ENCODE results near the gene CCT2. TPM values are rescaled to one million over a fixed set of nuclear protein-coding genes. Genes with fewer than 3 reads are reported as not detected.
A peak's percentile ranks its signal among the peaks of the same experiment; 100 is the strongest.
"Not testable (repeated sequence)": the region's sequence is repeated elsewhere in the genome, so short reads cannot be mapped to it uniquely, and the experiment has no call there.

CCT2 gene
- total RNA-seq, 2 donors from 2014 or later, result 178 to 384 TPM

DNA sequence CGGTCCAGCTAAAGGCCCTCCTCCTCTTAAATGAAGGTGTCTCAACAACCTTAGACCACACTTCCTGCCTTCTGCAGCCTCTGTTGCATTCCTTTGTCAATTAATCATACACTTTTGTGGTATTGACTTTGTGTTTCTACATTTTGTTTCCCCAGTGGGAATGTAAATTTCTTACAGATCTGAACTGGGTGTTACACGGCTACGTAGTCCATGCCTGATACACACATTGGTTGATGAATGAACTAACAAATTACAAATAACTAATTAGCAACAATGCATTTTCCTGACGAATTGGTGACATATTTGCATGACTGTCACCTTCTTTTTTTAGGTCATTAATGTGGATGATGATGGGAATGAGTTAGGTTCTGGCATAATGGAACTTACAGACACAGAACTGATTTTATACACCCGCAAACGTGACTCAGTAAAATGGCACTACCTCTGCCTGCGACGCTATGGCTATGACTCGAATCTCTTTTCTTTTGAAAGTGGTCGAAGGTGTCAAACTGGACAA, 15.2 kb upstream of the CCT2 start:
- H3K9me3 Mint-ChIP-seq, result no peaks in the 10 kb centered on the region
- H3K36me3 Mint-ChIP-seq (ENCODE audit: low read depth), result peaks cover 65% of the 10 kb centered on the region
- ATAC-seq (replicated peaks), result no peak
- H3K4me3 Mint-ChIP-seq, result no peak overlapping the region
- peak overlapping the region; percentile 40 for H3K27ac Mint-ChIP-seq
- no peaks in the 10 kb centered on the region for H3K27me3 Mint-ChIP-seq
- H3K4me1 Mint-ChIP-seq, result peaks cover 5% of the 10 kb centered on the region

DNA sequence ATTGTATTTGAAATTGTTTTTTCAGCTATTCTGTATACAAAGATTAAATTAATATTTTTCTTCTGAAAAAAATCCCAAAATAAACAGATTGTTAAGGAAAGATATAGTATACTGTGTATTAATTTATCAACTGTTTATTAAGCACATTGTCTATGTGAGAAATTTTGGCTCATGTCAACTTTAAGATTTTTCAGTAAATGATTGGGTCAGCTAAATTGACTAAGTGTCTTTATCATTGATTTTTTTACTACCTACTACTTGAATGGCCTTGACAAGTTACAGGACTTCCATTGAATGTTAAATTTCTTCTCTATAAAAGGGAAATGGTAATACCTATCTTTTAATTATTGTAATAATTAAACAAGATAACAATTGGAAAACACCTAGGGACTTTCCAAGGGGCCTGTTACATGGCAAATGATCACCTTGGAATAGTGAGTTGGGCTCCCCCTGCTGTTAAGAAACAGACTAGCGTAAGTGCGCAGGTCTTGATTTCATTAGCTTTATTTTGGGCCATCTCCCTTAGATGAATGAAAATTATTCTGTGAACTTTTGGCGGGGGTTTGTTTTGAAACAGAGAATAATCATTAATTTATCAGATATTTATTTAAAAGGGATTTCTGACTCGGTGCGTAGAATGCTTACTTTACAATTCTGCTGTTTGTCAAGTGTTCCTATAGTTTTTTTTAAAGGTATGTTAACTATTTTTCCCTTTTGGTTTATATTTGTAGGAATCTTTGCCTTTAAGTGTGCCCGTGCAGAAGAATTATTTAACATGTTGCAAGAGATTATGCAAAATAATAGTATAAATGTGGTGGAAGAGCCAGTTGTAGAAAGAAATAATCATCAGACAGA, 14.5 kb upstream of the CCT2 start:
- Mint-ChIP-seq H3K27me3 (no peaks in the 10 kb centered on the region), H3K27ac (peak overlapping the region; percentile 58), H3K36me3 (ENCODE audit: low read depth) (peaks cover 73% of the 10 kb centered on the region), H3K4me1 (peaks cover 5% of the 10 kb centered on the region), H3K4me3 (no peak overlapping the region), H3K9me3 (no peaks in the 10 kb centered on the region)
- ATAC-seq (replicated peaks), result peak; percentile 74

DNA sequence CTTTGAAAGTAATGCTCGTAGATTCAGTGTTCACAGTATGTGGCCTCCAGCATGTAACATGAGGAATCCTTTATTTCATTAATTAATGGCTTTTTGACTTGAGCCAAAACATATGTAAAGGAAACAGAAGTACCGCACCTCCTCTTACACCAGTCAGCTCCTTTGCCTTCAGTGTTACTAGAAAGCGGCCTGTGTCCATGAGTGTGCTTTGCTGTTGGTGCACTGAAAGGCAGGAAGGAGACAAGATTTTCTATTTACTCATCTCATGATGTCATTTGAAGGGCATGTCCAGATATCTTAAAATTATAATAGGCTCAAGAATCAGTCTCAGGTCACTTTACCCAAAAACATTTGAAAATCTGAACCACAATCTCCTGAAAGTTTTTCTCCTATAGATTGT, 9.9 kb upstream of the CCT2 start:
- Mint-ChIP-seq H3K4me3 (no peak overlapping the region), H3K4me1 (no peaks in the 10 kb centered on the region), H3K27me3 (no peaks in the 10 kb centered on the region), H3K36me3 (ENCODE audit: low read depth) (peaks cover 55% of the 10 kb centered on the region), H3K27ac (no peak overlapping the region), H3K9me3 (no peaks in the 10 kb centered on the region)
- ATAC-seq (replicated peaks), result no peak

DNA sequence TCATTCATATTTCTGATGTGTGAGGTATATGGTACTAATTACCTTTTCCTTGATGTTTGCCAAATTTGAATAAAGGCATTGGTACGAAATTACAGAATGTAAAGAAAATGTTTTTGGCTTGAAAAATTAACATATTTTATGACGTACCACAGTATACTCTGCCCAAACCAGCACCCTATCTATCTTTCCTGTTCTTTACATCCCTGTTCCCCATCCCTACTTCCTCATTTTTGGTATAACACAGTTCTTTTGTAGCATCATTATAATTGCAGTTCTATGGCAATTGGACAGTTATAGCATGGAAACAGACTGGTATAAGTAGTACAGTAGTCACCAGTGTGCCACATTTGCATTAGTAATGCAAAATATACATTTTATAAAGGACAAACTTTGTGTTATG, 7.0 kb upstream of the CCT2 start:
- H3K9me3 Mint-ChIP-seq, result no peaks in the 10 kb centered on the region
- H3K27ac Mint-ChIP-seq, result no peak overlapping the region
- H3K36me3 Mint-ChIP-seq (ENCODE audit: low read depth), result peaks cover 29% of the 10 kb centered on the region
- H3K27me3 Mint-ChIP-seq, result no peaks in the 10 kb centered on the region
- no peak for ATAC-seq (replicated peaks)
- H3K4me1 Mint-ChIP-seq, result no peaks in the 10 kb centered on the region
- H3K4me3 Mint-ChIP-seq, result no peak overlapping the region

DNA sequence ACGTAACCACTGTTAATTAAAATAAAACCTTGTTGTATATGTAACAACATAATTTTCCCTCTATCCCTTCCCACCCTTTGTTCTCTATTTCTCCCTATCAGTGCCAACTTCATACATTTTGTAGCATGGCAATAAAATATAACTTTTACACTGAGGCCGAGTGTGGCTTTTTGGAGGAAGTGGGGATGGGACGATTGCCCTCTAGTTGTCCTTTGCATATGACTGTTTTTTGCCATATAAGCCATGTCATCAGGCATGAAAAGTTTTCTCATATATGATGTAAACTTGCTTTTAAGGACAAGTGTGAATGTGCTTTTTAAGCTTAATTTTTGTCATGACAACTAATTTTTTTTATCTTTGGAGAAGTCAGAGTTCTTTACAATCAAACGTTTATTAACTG, 6.2 kb upstream of the CCT2 start:
- no peak for ATAC-seq (replicated peaks)
- peaks cover 22% of the 10 kb centered on the region for H3K36me3 Mint-ChIP-seq (ENCODE audit: low read depth)
- no peaks in the 10 kb centered on the region for H3K4me1 Mint-ChIP-seq
- no peaks in the 10 kb centered on the region for H3K9me3 Mint-ChIP-seq
- H3K27me3 Mint-ChIP-seq, result no peaks in the 10 kb centered on the region
- no peak overlapping the region for H3K4me3 Mint-ChIP-seq
- no peak overlapping the region for H3K27ac Mint-ChIP-seq

DNA sequence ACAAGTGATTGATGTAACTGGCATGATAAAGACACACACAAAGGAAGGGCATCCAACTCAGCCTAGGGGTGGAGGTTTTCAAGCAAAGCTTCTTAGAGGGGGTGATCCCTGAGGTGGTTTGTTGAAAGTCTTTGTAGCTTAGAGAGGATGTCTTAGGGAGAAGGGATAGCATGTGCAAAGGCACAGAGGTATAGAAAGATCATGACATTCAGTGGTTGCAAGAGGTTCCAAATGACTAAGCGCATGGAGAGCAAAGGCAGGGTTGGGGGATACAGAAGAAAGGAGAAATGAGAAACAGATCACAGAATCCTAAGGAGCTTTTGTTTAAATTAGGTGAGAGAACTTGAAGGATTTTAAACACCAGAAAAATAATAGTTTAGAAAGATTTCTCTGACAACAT, 5.2 kb upstream of the CCT2 start:
- no peak for ATAC-seq (replicated peaks)
- no peak overlapping the region for H3K4me3 Mint-ChIP-seq
- no peaks in the 10 kb centered on the region for H3K27me3 Mint-ChIP-seq
- no peaks in the 10 kb centered on the region for H3K4me1 Mint-ChIP-seq
- H3K9me3 Mint-ChIP-seq, result no peaks in the 10 kb centered on the region
- no peak overlapping the region for H3K27ac Mint-ChIP-seq
- H3K36me3 Mint-ChIP-seq (ENCODE audit: low read depth), result peaks cover 11% of the 10 kb centered on the region

DNA sequence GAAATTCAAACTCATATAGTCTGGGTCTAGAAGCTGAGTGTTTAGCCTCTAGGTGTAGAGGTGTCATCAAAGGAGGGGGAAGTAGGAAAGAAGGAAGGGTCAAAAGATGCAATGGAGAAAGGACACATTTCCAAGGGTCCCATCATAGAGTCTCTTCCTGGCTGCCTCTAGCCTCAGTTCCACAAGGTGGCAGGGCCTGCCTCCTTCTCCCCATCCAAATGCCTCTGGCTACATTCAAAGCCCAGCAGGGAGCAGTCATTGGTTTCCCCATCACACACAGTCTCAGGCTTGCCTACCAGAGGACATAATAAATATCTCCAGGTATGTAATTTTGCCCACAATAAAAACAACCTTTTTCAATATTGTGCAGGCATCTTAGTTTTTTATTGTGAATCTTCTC, 2.1 kb upstream of the CCT2 start:
- no peaks in the 10 kb centered on the region for H3K4me1 Mint-ChIP-seq
- peaks cover 30% of the 10 kb centered on the region for H3K36me3 Mint-ChIP-seq (ENCODE audit: low read depth)
- no peaks in the 10 kb centered on the region for H3K9me3 Mint-ChIP-seq
- no peak overlapping the region for H3K4me3 Mint-ChIP-seq
- no peak overlapping the region for H3K27ac Mint-ChIP-seq
- no peaks in the 10 kb centered on the region for H3K27me3 Mint-ChIP-seq
- no peak for ATAC-seq (replicated peaks)

DNA sequence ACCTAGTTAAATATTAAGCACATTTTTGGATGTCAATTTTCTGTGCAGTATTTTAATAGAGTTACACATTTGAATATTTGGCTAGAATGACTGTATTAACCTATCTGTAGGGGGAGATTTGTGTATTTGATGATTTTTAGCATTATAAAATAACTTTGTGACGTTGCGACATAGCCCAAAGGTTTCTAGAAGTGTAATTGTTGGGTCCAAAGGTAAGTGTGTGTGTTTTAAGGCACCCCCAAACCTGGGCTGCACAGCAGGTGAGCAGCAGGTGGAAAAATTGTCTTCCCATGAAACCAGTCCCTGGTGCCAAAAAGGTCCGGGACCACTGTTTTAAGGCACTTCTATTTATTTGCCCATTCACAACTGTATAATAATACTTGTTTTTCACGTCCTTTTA, 3.3 kb downstream of the CCT2 start:
- H3K9me3 Mint-ChIP-seq, result no peaks in the 10 kb centered on the region
- no peak for ATAC-seq (replicated peaks)
- no peak overlapping the region for H3K4me3 Mint-ChIP-seq
- H3K36me3 Mint-ChIP-seq (ENCODE audit: low read depth), result peaks cover 84% of the 10 kb centered on the region
- no peak overlapping the region for H3K27ac Mint-ChIP-seq
- no peaks in the 10 kb centered on the region for H3K4me1 Mint-ChIP-seq
- no peaks in the 10 kb centered on the region for H3K27me3 Mint-ChIP-seq

DNA sequence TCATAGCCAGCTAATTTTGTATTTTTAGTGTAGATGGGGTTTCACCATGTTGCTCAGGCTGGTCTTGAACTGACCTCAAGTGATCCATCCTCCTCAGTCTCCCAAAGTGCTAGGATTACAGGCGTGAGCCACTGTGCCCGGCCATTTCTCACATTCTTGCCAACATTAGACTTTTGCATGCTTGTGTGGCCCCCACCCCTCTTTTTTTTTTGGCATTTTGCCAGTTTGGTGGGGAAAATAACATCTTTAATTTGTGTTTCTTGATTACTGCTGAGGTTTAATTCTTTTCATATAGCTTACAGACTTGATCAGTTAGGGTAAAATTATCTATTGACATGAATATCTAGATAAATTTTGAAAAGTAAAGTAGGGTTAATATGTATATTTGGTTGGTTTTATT, 3.8 kb downstream of the CCT2 start:
- no peak overlapping the region for H3K4me3 Mint-ChIP-seq
- H3K9me3 Mint-ChIP-seq, result no peaks in the 10 kb centered on the region
- no peak overlapping the region for H3K27ac Mint-ChIP-seq
- H3K36me3 Mint-ChIP-seq (ENCODE audit: low read depth), result peaks cover 89% of the 10 kb centered on the region
- H3K27me3 Mint-ChIP-seq, result no peaks in the 10 kb centered on the region
- H3K4me1 Mint-ChIP-seq, result peaks cover 4% of the 10 kb centered on the region
- ATAC-seq (replicated peaks), result no peak

DNA sequence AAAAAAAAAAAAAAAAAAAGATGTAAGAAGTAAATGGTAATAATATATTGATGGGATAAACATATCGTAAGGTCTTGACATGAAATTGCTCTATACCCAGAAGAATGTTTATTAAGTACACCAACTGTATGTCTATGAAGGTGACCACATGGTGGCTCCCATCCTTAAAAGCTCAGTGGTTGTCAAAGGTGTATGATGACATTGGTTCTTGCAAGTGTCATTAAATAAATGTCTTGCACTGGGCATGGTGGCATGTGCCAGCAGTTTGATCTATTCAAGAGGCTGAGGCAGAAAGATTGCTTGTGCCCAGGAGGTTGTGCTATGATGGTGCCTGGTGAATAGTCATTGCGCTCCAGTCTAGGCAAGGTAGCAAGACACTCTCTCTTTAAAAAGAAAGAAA, 10.4 kb downstream of the CCT2 start:
- Mint-ChIP-seq H3K36me3 (ENCODE audit: low read depth) (peaks cover 97% of the 10 kb centered on the region), H3K27ac (peak overlapping the region; percentile 39), H3K27me3 (no peaks in the 10 kb centered on the region), H3K9me3 (no peaks in the 10 kb centered on the region), H3K4me3 (no peak overlapping the region), H3K4me1 (peaks cover 4% of the 10 kb centered on the region)
- ATAC-seq (replicated peaks), result no peak

DNA sequence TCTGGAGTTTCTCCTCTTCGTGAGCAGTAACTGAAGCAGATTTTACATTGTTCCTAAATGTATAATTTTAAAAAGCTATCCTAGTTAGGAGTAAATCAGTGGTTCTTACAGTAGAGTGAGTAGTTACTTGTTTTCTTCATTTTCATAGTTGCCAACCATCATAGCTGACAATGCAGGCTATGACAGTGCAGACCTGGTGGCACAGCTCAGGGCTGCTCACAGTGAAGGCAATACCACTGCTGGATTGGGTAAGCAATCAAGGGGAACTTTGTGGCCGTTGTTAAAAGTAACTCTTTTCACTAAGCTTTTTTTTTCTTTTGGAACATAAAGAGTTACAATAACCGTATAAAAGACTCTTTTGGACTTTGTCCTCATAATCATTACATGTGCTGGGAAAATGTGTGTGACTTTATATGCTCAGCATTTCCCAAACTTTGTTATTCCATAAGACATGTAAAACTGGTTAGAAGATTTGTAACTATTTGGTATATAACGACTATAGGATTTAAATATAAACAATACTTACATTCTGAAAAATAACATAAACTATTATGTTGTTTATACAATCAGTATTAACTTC, 13.0 kb downstream of the CCT2 start:
- H3K36me3 Mint-ChIP-seq (ENCODE audit: low read depth), result peaks cover 97% of the 10 kb centered on the region
- H3K4me3 Mint-ChIP-seq, result no peak overlapping the region
- H3K27me3 Mint-ChIP-seq, result no peaks in the 10 kb centered on the region
- peaks cover 4% of the 10 kb centered on the region for H3K4me1 Mint-ChIP-seq
- H3K27ac Mint-ChIP-seq, result peak overlapping the region; percentile 47
- H3K9me3 Mint-ChIP-seq, result no peaks in the 10 kb centered on the region
- ATAC-seq (replicated peaks), result no peak

DNA sequence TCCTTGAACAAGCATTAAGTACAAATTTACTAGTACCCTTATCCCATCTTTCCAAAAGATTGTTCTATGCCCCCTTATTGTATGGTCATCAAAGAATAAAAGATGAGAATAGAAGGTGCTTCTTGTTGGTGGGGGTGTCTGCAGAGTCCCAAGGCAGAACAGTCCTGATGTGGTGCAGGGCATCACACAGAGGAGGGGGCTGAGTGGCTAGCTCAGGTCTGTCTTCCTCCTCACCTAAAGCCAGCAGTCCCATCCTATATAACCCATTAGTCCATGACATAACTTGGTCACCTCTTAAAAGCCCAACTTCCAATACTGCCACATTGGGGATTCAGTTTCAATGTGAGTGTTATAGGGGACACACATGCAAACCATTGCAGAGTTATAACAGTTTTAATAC, 15.5 kb downstream of the CCT2 start:
- H3K36me3 Mint-ChIP-seq (ENCODE audit: low read depth), result peaks cover 75% of the 10 kb centered on the region
- no peak overlapping the region for H3K27ac Mint-ChIP-seq
- H3K9me3 Mint-ChIP-seq, result no peaks in the 10 kb centered on the region
- no peaks in the 10 kb centered on the region for H3K4me1 Mint-ChIP-seq
- no peak for ATAC-seq (replicated peaks)
- no peaks in the 10 kb centered on the region for H3K27me3 Mint-ChIP-seq
- no peak overlapping the region for H3K4me3 Mint-ChIP-seq

DNA sequence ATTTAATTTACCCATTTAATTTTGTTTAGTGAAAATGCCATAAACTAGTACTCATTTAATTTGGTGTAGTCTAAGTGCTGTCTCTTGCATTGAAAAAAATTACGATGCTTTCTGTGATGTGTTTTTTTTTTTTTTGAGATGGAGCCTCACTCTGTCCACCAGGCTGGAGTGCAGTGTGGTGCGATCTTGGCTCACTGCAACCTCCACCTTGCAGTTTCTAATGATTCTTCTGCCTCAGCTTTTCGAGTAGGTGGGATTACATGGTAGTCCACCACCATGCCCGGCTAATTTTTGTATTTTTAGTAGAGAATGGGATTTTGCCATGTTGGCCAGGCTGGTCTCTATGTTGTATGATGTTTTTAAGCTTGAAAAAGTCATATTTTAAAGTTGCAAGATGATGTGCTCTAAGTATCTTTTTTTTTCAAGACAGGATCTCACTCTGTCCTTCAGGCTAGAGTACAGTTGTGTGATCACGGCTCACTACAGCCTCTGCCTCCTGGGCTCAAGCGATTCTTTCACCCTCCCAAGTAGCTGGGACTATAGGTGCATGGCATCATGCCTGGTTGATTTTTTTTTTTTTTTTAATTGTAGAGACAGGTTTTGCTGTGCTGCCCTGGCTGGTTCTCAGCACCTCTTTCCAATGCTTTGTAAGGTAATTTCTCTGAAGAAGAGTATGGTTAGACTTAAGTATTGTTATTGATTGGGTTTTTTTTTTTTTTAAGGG, 16.9 kb downstream of the CCT2 start:
- H3K4me1 Mint-ChIP-seq, result no peaks in the 10 kb centered on the region
- H3K4me3 Mint-ChIP-seq, result no peak overlapping the region
- H3K27ac Mint-ChIP-seq, result no peak overlapping the region
- H3K27me3 Mint-ChIP-seq, result no peaks in the 10 kb centered on the region
- no peaks in the 10 kb centered on the region for H3K9me3 Mint-ChIP-seq
- ATAC-seq (replicated peaks), result no peak
- peaks cover 62% of the 10 kb centered on the region for H3K36me3 Mint-ChIP-seq (ENCODE audit: low read depth)

DNA sequence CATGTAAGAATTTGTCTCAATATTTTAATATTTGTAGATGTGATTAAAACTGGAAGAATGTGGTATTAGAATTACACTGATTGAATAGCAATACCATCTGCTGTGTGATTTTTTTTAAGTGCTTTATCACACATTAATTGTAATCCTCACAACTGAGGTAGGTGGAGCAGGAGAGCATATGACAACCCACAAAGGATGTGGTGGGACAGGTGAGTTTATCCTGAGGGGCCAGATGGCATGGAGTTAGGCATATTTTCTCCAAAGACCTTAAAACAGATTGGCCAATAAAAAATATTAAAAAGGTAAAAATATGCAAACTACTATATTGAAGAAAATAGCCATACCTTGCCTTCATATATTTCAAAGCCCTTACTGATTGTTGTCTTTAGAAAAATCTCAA, 17.7 kb downstream of the CCT2 start:
- Mint-ChIP-seq H3K4me1 (no peaks in the 10 kb centered on the region), H3K27me3 (no peaks in the 10 kb centered on the region), H3K9me3 (no peaks in the 10 kb centered on the region), H3K27ac (no peak overlapping the region), H3K4me3 (no peak overlapping the region), H3K36me3 (ENCODE audit: low read depth) (peaks cover 54% of the 10 kb centered on the region)
- ATAC-seq (replicated peaks), result no peak

DNA sequence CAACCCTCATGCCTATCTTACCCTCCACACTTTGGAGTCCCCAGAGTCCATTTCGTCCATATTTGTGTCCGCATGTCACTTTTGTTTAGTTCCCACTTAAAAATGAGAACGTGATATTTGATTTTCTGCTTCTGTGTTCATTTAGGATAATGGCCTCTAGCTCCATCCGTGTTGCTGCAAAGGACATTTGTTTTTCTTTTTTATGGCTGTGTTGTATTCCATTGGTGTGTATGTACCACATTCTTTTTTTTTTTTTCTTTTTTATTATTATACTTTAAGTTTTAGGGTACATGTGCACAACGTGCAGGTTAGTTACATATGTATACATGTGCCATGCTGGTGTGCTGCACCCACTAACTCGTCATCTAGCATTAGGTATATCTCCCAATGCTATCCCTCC, 18.3 kb downstream of the CCT2 start:
- H3K9me3 Mint-ChIP-seq, result not testable (repeated sequence)

More for the DNA sequence above, 18.3 kb downstream of the CCT2 start:
- H3K4me3 Mint-ChIP-seq; H3K4me1 Mint-ChIP-seq; ATAC-seq (replicated peaks); H3K27me3 Mint-ChIP-seq; H3K27ac Mint-ChIP-seq: not testable (repeated sequence)
- peaks cover 48% of the 10 kb centered on the region for H3K36me3 Mint-ChIP-seq (ENCODE audit: low read depth)

Data from activated T-helper 17 cell treated with anti-CD3 and anti-CD28 coated beads, Interleukin-2, amount 50 U/mL, for 72 hours (primary cell).